ENCODE measurements around the gene SIK2. TPM values are rescaled to one million over a fixed set of nuclear protein-coding genes. Genes with fewer than 3 reads are reported as not detected.

SIK2 gene
- total and polyA plus RNA-seq, 2 donors from 2014 or later: 6.4 to 40.1 TPM

- intact Hi-C loops (cut with DNase I): no loop called here
- TF ChIP-seq, protein P1, sequence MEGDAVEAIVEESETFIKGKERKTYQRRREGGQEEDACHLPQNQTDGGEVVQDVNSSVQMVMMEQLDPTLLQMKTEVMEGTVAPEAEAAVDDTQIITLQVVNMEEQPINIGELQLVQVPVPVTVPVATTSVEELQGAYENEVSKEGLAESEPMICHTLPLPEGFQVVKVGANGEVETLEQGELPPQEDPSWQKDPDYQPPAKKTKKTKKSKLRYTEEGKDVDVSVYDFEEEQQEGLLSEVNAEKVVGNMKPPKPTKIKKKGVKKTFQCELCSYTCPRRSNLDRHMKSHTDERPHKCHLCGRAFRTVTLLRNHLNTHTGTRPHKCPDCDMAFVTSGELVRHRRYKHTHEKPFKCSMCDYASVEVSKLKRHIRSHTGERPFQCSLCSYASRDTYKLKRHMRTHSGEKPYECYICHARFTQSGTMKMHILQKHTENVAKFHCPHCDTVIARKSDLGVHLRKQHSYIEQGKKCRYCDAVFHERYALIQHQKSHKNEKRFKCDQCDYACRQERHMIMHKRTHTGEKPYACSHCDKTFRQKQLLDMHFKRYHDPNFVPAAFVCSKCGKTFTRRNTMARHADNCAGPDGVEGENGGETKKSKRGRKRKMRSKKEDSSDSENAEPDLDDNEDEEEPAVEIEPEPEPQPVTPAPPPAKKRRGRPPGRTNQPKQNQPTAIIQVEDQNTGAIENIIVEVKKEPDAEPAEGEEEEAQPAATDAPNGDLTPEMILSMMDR (IDR thresholded peaks at IDR 0.05; ENCODE audit: borderline replicate concordance, extremely low read depth, insufficient read depth): peak; percentile 93
- Histone ChIP-seq H3K4me1 (ENCODE audit: control insufficient read depth in 2 of 3, insufficient read depth in 2 of 3, low read depth in 1 of 3, low read length in 3 of 3) (peaks cover 0 to 2% (median 0%) of the 10 kb centered on the region in 3 donors), H3K9ac (ENCODE audit: low read length in 3 of 3) (no peak overlapping the region), H3K36me3 (ENCODE audit: control insufficient read depth in 2 of 3, insufficient read depth in 3 of 3, low read length in 3 of 3) (no peaks in the 10 kb centered on the region), H3K4me3 (ENCODE audit: low read length in 3 of 3) (no peak overlapping the region), H3K27me3 (ENCODE audit: control insufficient read depth, insufficient read depth, low read length) (no peaks in the 10 kb centered on the region), H3K9me3 (ENCODE audit: control insufficient read depth in 2 of 3, insufficient read depth in 1 of 3, low read length in 3 of 3) (no peaks in the 10 kb centered on the region), H3K27ac (ENCODE audit: low read depth in 2 of 2, low read length in 2 of 2) (no peak overlapping the region)
- DNase-seq (peak in 4 of 5 donors; percentile 65 to 83 (median 80)), FAIRE-seq (peak; percentile 98)
Observed at GRCh38 chr11:111565114-111565720, 37.0 kb upstream of the SIK2 start.

GRCh38 chr11:111566324-111566723, 35.9 kb upstream of the SIK2 start:
- Histone ChIP-seq H3K4me3 (ENCODE audit: low read length in 3 of 3) (no peak overlapping the region), H3K36me3 (ENCODE audit: control insufficient read depth in 2 of 3, insufficient read depth in 3 of 3, low read length in 3 of 3) (no peaks in the 10 kb centered on the region), H3K27ac (ENCODE audit: low read depth in 2 of 2, low read length in 2 of 2) (no peak overlapping the region), H3K9ac (ENCODE audit: low read length in 3 of 3) (no peak overlapping the region), H3K9me3 (ENCODE audit: control insufficient read depth in 2 of 3, insufficient read depth in 1 of 3, low read length in 3 of 3) (no peaks in the 10 kb centered on the region), H3K27me3 (ENCODE audit: control insufficient read depth, insufficient read depth, low read length) (no peaks in the 10 kb centered on the region), H3K4me1 (ENCODE audit: control insufficient read depth in 2 of 3, insufficient read depth in 2 of 3, low read depth in 1 of 3, low read length in 3 of 3) (peaks cover 0 to 2% (median 0%) of the 10 kb centered on the region in 3 donors)
- TF ChIP-seq, protein P1 (IDR thresholded peaks at IDR 0.05; ENCODE audit: borderline replicate concordance, extremely low read depth, insufficient read depth): no peak
- FAIRE-seq (no peak), DNase-seq (no peak)
- intact Hi-C loops (cut with DNase I): no loop called here

DNA sequence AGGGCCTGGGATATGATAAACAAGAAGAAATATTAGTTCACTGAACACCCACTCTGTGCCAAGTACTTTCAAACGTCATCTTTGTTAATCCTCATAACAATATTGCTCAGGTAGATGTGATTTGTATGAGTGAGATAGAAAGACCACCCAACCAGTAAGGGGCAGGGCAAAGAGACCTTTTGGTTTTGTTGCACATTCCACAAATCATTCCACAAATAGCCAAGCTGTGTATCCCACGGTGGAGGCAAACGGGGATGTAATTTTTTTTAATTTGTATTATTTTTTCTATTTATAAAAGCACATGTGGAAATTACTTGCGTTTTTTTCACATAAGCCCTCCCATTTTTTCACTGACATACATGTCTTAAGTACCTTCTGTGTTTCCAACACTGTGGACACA, 32.8 kb upstream of the SIK2 start:
- FAIRE-seq (no peak), DNase-seq (no peak)
- Histone ChIP-seq H3K4me3 (ENCODE audit: low read length in 3 of 3) (no peak overlapping the region), H3K4me1 (ENCODE audit: control insufficient read depth in 2 of 3, insufficient read depth in 2 of 3, low read depth in 1 of 3, low read length in 3 of 3) (peaks cover 0 to 12% (median 7%) of the 10 kb centered on the region in 3 donors), H3K27ac (ENCODE audit: low read depth in 2 of 2, low read length in 2 of 2) (no peak overlapping the region), H3K27me3 (ENCODE audit: control insufficient read depth, insufficient read depth, low read length) (no peaks in the 10 kb centered on the region), H3K9ac (ENCODE audit: low read length in 3 of 3) (no peak overlapping the region), H3K36me3 (ENCODE audit: control insufficient read depth in 2 of 3, insufficient read depth in 3 of 3, low read length in 3 of 3) (no peaks in the 10 kb centered on the region), H3K9me3 (ENCODE audit: control insufficient read depth in 2 of 3, insufficient read depth in 1 of 3, low read length in 3 of 3) (no peaks in the 10 kb centered on the region)
- intact Hi-C loops (cut with DNase I): no loop called here
- TF ChIP-seq, protein P1 (IDR thresholded peaks at IDR 0.05; ENCODE audit: borderline replicate concordance, extremely low read depth, insufficient read depth): no peak

GRCh38 chr11:111570796-111571195, 31.5 kb upstream of the SIK2 start:
- H3K27ac ChIP-seq (ENCODE audit: low read depth in 2 of 2, low read length in 2 of 2): no peak overlapping the region
- FAIRE-seq: no peak

More at GRCh38 chr11:111570796-111571195, 31.5 kb upstream of the SIK2 start:
- H3K36me3 ChIP-seq (ENCODE audit: control insufficient read depth in 2 of 3, insufficient read depth in 3 of 3, low read length in 3 of 3): no peaks in the 10 kb centered on the region
- peaks cover 0 to 11% (median 7%) of the 10 kb centered on the region in 3 donors for H3K4me1 ChIP-seq (ENCODE audit: control insufficient read depth in 2 of 3, insufficient read depth in 2 of 3, low read depth in 1 of 3, low read length in 3 of 3)
- H3K27me3 ChIP-seq (ENCODE audit: control insufficient read depth, insufficient read depth, low read length): no peaks in the 10 kb centered on the region
- DNase-seq: no peak
- no peaks in the 10 kb centered on the region for H3K9me3 ChIP-seq (ENCODE audit: control insufficient read depth in 2 of 3, insufficient read depth in 1 of 3, low read length in 3 of 3)
- intact Hi-C loops (cut with DNase I): no loop called here
- H3K9ac ChIP-seq (ENCODE audit: low read length in 3 of 3): no peak overlapping the region
- H3K4me3 ChIP-seq (ENCODE audit: low read length in 3 of 3): no peak overlapping the region
- TF ChIP-seq, protein P1 (IDR thresholded peaks at IDR 0.05; ENCODE audit: borderline replicate concordance, extremely low read depth, insufficient read depth): no peak

Measured in kidney (tissue), 14 donors.